K562 (cell line): Measurements from ENCODE around the gene SMURF1. TPM values are rescaled to one million over a fixed set of nuclear protein-coding genes. Genes with fewer than 3 reads are reported as not detected.

Source experiments
- REST ChIP-seq, 2 experiments: fragments of 450-650 bp; formaldehyde crosslinking in 1 of 2; IDR thresholded peaks; 2 replicates each; pipeline versions ENCODE4 v1.4.0 to v1.6.1; 2014 to 2020; ENCODE audit warnings: mild to moderate bottlenecking in 2 of 2, borderline replicate concordance in 1 of 2, low read depth in 1 of 2
- ZKSCAN1 ChIP-seq: fragments of 150-350 bp; IDR thresholded peaks from 2 replicates; pipeline ENCODE4 v1.6.1; 2016; ENCODE audit warnings: low read depth, low read length
- ZNF12 ChIP-seq: sonication (generic); formaldehyde crosslinking; IDR thresholded peaks from 2 replicates; pipeline ENCODE4 v1.4.0; 2020; ENCODE audit warnings: mild to moderate bottlenecking, missing genetic modification reagents
- polyA plus RNA-seq, 8 experiments: library from polyadenylated mRNA; depleted of rRNA in 4 of 8; stranded (reverse) in 5 of 8; unstranded in 3 of 8; fragments of >200 nt; fragmentation: Nextera tagmentation in 2 of 8; fragmentation: Illumina TruSeq in 1 of 8; extraction: Ambion mirVana in 2 of 8; extraction: Trizol in 1 of 8; gene quantifications; 2 replicates each; pipeline versions ENCODE4 v1.2.1 to v1.2.3, GENCODE V29; 2011 to 2014; ENCODE audit warnings: inconsistent platforms in 1 of 8, missing spikeins in 1 of 8
- total RNA-seq, 7 experiments: library from RNA; depleted of rRNA in 6 of 7; stranded (reverse); fragments of >200 nt in 6 of 7; fragmentation: Illumina TruSeq in 2 of 7; extraction: Trizol in 2 of 7; gene quantifications; 2 replicates each; pipeline versions ENCODE4 v1.2.1 to v1.2.3, GENCODE V29; 2011 to 2021; ENCODE audit warnings: low replicate concordance in 1 of 7

The SMURF1 gene
- total and polyA plus RNA-seq, 9 of the 15 experiments (the other 6 are each of a cell fraction or from before 2014, with no cell fraction given) = 1.0 to 20.1 (median 12.6) TPM

- TF ChIP-seq REST (IDR thresholded peaks at IDR 0.05; ENCODE audit: borderline replicate concordance) = no peak
- TF ChIP-seq REST (CRISPR knock-in tag; IDR thresholded peaks at IDR 0.05; ENCODE audit: low read depth) = no peak
- TF ChIP-seq ZKSCAN1 = no peak
- no peak for TF ChIP-seq ZNF12 (CRISPR knock-in tag)
- TF ChIP-seq, all 486 proteins: peak for 2
Measured at GRCh38 chr7:99038086-99038855, 105.6 kb downstream of the SMURF1 start (continued).
